ENCODE data around the gene EGR4.

The EGR4 gene

GRCh38 chr2:73253400-73253799 is 39.9 kb downstream of the EGR4 start:
- no peak overlapping the region for H3K4me3 ChIP-seq (ENCODE audit: low read depth in 1 of 2, low read length in 2 of 2)
- no peaks in the 10 kb centered on the region for H3K4me1 ChIP-seq (ENCODE audit: control insufficient read depth in 1 of 2, insufficient read depth in 2 of 2, low read length in 2 of 2)
- no peaks in the 10 kb centered on the region for H3K9me3 ChIP-seq (ENCODE audit: control insufficient read depth in 1 of 2, low read length in 2 of 2)
- no peak overlapping the region for H3K27ac ChIP-seq (ENCODE audit: low read depth, low read length)
- H3K27me3 ChIP-seq (ENCODE audit: control insufficient read depth in 1 of 2, insufficient read depth in 2 of 2, low read length in 2 of 2): no peaks in the 10 kb centered on the region
- no peak overlapping the region for H3K9ac ChIP-seq (ENCODE audit: low read depth in 1 of 2, low read length in 2 of 2)
- H3K36me3 ChIP-seq (ENCODE audit: control insufficient read depth in 1 of 2, insufficient read depth in 2 of 2, low read length in 2 of 2): peaks cover 34 to 62% of the 10 kb centered on the region in 2 donors

DNA sequence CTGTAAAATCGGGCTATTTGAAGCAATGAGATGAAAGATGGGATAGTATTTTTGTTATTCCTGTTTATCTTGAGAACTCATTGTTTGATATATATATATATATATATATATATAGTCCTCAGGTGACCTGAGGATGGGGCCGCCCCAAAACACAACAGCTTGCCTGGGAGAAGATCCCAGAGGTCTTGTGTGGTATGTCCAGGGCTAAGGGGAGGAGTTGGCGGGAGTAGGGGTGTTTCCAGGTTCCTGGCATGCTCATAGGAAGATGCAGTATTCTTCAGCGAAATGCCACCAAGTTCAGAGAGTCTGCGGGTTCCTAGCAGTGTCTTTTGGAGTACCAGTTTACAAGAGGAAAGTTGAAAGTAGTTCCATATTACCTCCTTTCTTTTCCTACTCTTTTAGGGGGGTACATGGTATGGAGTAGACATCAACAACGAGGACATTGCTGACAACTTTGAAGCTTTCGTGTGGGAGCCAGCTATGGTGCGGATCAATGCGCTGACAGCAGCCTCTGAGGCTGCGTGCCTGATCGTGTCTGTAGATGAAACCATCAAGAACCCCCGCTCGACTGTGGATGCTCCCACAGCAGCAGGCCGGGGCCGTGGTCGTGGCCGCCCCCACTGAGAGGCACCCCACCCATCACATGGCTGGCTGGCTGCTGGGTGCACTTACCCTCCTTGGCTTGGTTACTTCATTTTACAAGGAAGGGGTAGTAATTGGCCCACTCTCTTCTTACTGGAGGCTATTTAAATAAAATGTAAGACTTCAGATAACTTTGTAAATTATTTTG is 40.9 kb downstream of the EGR4 start:
- no peak overlapping the region for H3K27ac ChIP-seq (ENCODE audit: low read depth, low read length)
- H3K27me3 ChIP-seq (ENCODE audit: control insufficient read depth in 1 of 2, insufficient read depth in 2 of 2, low read length in 2 of 2): no peaks in the 10 kb centered on the region
- no peak overlapping the region for H3K9ac ChIP-seq (ENCODE audit: low read depth in 1 of 2, low read length in 2 of 2)
- H3K4me1 ChIP-seq (ENCODE audit: control insufficient read depth in 1 of 2, insufficient read depth in 2 of 2, low read length in 2 of 2): no peaks in the 10 kb centered on the region
- peaks cover 41 to 72% of the 10 kb centered on the region in 2 donors for H3K36me3 ChIP-seq (ENCODE audit: control insufficient read depth in 1 of 2, insufficient read depth in 2 of 2, low read length in 2 of 2)
- no peaks in the 10 kb centered on the region for H3K9me3 ChIP-seq (ENCODE audit: control insufficient read depth in 1 of 2, low read length in 2 of 2)
- H3K4me3 ChIP-seq (ENCODE audit: low read depth in 1 of 2, low read length in 2 of 2): no peak overlapping the region

- Histone ChIP-seq H3K4me3 (ENCODE audit: low read depth in 1 of 2, low read length in 2 of 2) (no peak overlapping the region), H3K27me3 (ENCODE audit: control insufficient read depth in 1 of 2, insufficient read depth in 2 of 2, low read length in 2 of 2) (no peaks in the 10 kb centered on the region), H3K9ac (ENCODE audit: low read depth in 1 of 2, low read length in 2 of 2) (no peak overlapping the region), H3K36me3 (ENCODE audit: control insufficient read depth in 1 of 2, insufficient read depth in 2 of 2, low read length in 2 of 2) (peaks cover 53 to 85% of the 10 kb centered on the region in 2 donors), H3K9me3 (ENCODE audit: control insufficient read depth in 1 of 2, low read length in 2 of 2) (no peaks in the 10 kb centered on the region), H3K27ac (ENCODE audit: low read depth, low read length) (no peak overlapping the region), H3K4me1 (ENCODE audit: control insufficient read depth in 1 of 2, insufficient read depth in 2 of 2, low read length in 2 of 2) (no peaks in the 10 kb centered on the region)
Observed at GRCh38 chr2:73250872-73251846, 42.2 kb downstream of the EGR4 start.

GRCh38 chr2:73249636-73250035 is 43.7 kb downstream of the EGR4 start:
- Histone ChIP-seq H3K27me3 (ENCODE audit: control insufficient read depth in 1 of 2, insufficient read depth in 2 of 2, low read length in 2 of 2) (no peaks in the 10 kb centered on the region), H3K36me3 (ENCODE audit: control insufficient read depth in 1 of 2, insufficient read depth in 2 of 2, low read length in 2 of 2) (peaks cover 68 to 99% of the 10 kb centered on the region in 2 donors), H3K27ac (ENCODE audit: low read depth, low read length) (no peak overlapping the region), H3K9me3 (ENCODE audit: control insufficient read depth in 1 of 2, low read length in 2 of 2) (no peaks in the 10 kb centered on the region), H3K4me3 (ENCODE audit: low read depth in 1 of 2, low read length in 2 of 2) (no peak overlapping the region), H3K9ac (ENCODE audit: low read depth in 1 of 2, low read length in 2 of 2) (no peak overlapping the region), H3K4me1 (ENCODE audit: control insufficient read depth in 1 of 2, insufficient read depth in 2 of 2, low read length in 2 of 2) (no peaks in the 10 kb centered on the region)

GRCh38 chr2:73246850-73247249 is 46.5 kb downstream of the EGR4 start:
- no peak overlapping the region for H3K4me3 ChIP-seq (ENCODE audit: low read depth in 1 of 2, low read length in 2 of 2)
- no peaks in the 10 kb centered on the region for H3K4me1 ChIP-seq (ENCODE audit: control insufficient read depth in 1 of 2, insufficient read depth in 2 of 2, low read length in 2 of 2)
- no peak overlapping the region for H3K9ac ChIP-seq (ENCODE audit: low read depth in 1 of 2, low read length in 2 of 2)
- no peaks in the 10 kb centered on the region for H3K27me3 ChIP-seq (ENCODE audit: control insufficient read depth in 1 of 2, insufficient read depth in 2 of 2, low read length in 2 of 2)
- no peak overlapping the region for H3K27ac ChIP-seq (ENCODE audit: low read depth, low read length)
- no peaks in the 10 kb centered on the region for H3K9me3 ChIP-seq (ENCODE audit: control insufficient read depth in 1 of 2, low read length in 2 of 2)
- H3K36me3 ChIP-seq (ENCODE audit: control insufficient read depth in 1 of 2, insufficient read depth in 2 of 2, low read length in 2 of 2): peaks cover 77 to 96% of the 10 kb centered on the region in 2 donors

DNA sequence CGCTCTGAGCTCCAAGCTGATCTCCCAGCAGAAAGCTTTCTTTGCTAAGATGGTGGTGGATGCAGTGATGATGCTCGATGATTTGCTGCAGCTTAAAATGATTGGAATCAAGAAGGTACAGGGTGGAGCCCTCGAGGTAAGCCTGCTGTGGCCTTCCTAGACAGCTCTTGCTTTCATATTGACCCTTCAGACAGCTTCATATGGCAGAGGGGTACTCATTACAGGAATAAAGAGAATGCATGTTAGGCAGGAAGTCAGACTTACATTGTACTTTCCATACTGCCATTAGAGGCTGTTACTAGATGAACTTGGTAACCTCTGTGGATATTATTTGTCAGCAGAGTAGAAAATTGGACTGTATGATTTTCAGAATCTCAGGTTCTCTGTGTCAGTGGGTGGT is 48.8 kb downstream of the EGR4 start:
- Histone ChIP-seq H3K4me1 (ENCODE audit: control insufficient read depth in 1 of 2, insufficient read depth in 2 of 2, low read length in 2 of 2) (no peaks in the 10 kb centered on the region), H3K27me3 (ENCODE audit: control insufficient read depth in 1 of 2, insufficient read depth in 2 of 2, low read length in 2 of 2) (no peaks in the 10 kb centered on the region), H3K9ac (ENCODE audit: low read depth in 1 of 2, low read length in 2 of 2) (no peak overlapping the region), H3K36me3 (ENCODE audit: control insufficient read depth in 1 of 2, insufficient read depth in 2 of 2, low read length in 2 of 2) (peaks cover 65 to 82% of the 10 kb centered on the region in 2 donors), H3K9me3 (ENCODE audit: control insufficient read depth in 1 of 2, low read length in 2 of 2) (no peaks in the 10 kb centered on the region), H3K27ac (ENCODE audit: low read depth, low read length) (no peak overlapping the region), H3K4me3 (ENCODE audit: low read depth in 1 of 2, low read length in 2 of 2) (no peak overlapping the region)

GRCh38 chr2:73243884-73244570 is 49.3 kb downstream of the EGR4 start:
- Histone ChIP-seq H3K27me3 (ENCODE audit: control insufficient read depth in 1 of 2, insufficient read depth in 2 of 2, low read length in 2 of 2) (no peaks in the 10 kb centered on the region), H3K4me1 (ENCODE audit: control insufficient read depth in 1 of 2, insufficient read depth in 2 of 2, low read length in 2 of 2) (no peaks in the 10 kb centered on the region), H3K9ac (ENCODE audit: low read depth in 1 of 2, low read length in 2 of 2) (no peak overlapping the region), H3K36me3 (ENCODE audit: control insufficient read depth in 1 of 2, insufficient read depth in 2 of 2, low read length in 2 of 2) (peaks cover 63 to 82% of the 10 kb centered on the region in 2 donors), H3K27ac (ENCODE audit: low read depth, low read length) (no peak overlapping the region), H3K9me3 (ENCODE audit: control insufficient read depth in 1 of 2, low read length in 2 of 2) (no peaks in the 10 kb centered on the region), H3K4me3 (ENCODE audit: low read depth in 1 of 2, low read length in 2 of 2) (no peak overlapping the region)
